ENCODE data around the gene PURB. TPM values are rescaled to one million over a fixed set of nuclear protein-coding genes. Genes with fewer than 3 reads are reported as not detected.

PURB gene
- total RNA-seq (2011; cell fraction: chromatin; rRNA removed; ENCODE audit: low replicate concordance) = 13.1 and 32.6 TPM in 2 replicates
- 11.2 and 12.5 TPM in 2 replicates for total RNA-seq (2011; cell fraction: nucleolus; rRNA removed)
- 20.3 and 27.3 TPM in 2 replicates for total RNA-seq (2011; cell fraction: nucleoplasm; rRNA removed)
- total RNA-seq (2014; rRNA removed) (5.6 and 6.2 TPM in 2 replicates), total RNA-seq (2014; rRNA removed; fragmentation: Illumina TruSeq; extraction: Trizol) (13.5 and 14.8 TPM in 2 replicates), total RNA-seq (2015; rRNA removed; fragmentation: Illumina TruSeq; extraction: Trizol) (10.6 and 11.2 TPM in 2 replicates), total RNA-seq (2021) (12.7 and 13.1 TPM in 2 replicates), polyA plus RNA-seq (2011; rRNA removed) (7.3 and 8.3 TPM in 2 replicates), polyA plus RNA-seq (2014; fragmentation: Illumina TruSeq; extraction: Trizol) (12.8 and 14.1 TPM in 2 replicates), polyA plus RNA-seq (2014; fragmentation: Nextera tagmentation; extraction: Ambion mirVana) (1 to 10 TPM; 1.6 TPM), polyA plus RNA-seq (2014; rRNA removed) (8.8 and 9.8 TPM in 2 replicates), polyA minus RNA-seq (2011; rRNA and poly(A)+ RNA removed) (6.8 and 7.8 TPM in 2 replicates), Bru-seq, nascent RNA (percentile 94 among the genes with signal in this experiment), BruChase-seq, experiment 1, labeled RNA remaining after a 2-hour chase (percentile 98 among the genes with signal in this experiment), BruChase-seq, experiment 2, labeled RNA remaining after a 6-hour chase (percentile 98 among the genes with signal in this experiment)
- polyA plus RNA-seq (2011; cell fraction: cytosol; rRNA removed) = 1.8 and 4.2 TPM in 2 replicates
- polyA plus RNA-seq (2011; cell fraction: nucleus; rRNA removed) = 6.5 and 7.7 TPM in 2 replicates
- 9.8 and 11.3 TPM in 2 replicates for polyA plus RNA-seq (2012)
- 5.3 and 6.5 TPM in 2 replicates for polyA minus RNA-seq (2011; cell fraction: cytosol; rRNA and poly(A)+ RNA removed)
- polyA minus RNA-seq (2011; cell fraction: nucleus; rRNA and poly(A)+ RNA removed) = 5.9 and 10.9 TPM in 2 replicates
- long read RNA-seq, experiment 1, full-length matches to known transcripts = 126 of 127 reads
- long read RNA-seq, experiment 1, partial matches to known transcripts = 0 of 127 reads
- long read RNA-seq, experiment 1, other reads (novel, unspliced or antisense) = 1 of 127 reads
- long read RNA-seq, experiment 2, full-length matches to known transcripts = 22 of 22 reads
- long read RNA-seq, experiment 2, partial matches to known transcripts = 0 of 22 reads
- long read RNA-seq, experiment 2, other reads (novel, unspliced or antisense) = 0 of 22 reads
- long read RNA-seq, experiment 3 = 0 reads

GRCh38 chr7:44885394-44886317 is at the start of gene PURB:
Gene PURB, minus strand, starts transcription at chr7:44885530. Its CDS starts 182 bp downstream, at chr7:44885348.
- H3K9me3 ChIP-seq (replicated peaks; ENCODE audit: control insufficient read depth, insufficient read depth, low read depth, low read length) = no peaks in the 10 kb centered on the region
- H2AFZ ChIP-seq (ENCODE audit: low read depth, low read length) = peak within 1 kb of the TSS; percentile 92
- peak within 1 kb of the TSS; percentile 78 for H3K4me3 ChIP-seq
- H3K4me2 ChIP-seq (ENCODE audit: insufficient read depth, low read length) = peak within 1 kb of the TSS; percentile 100
- peak within 1 kb of the TSS; percentile 99 to 100 for H3K9ac ChIP-seq (ENCODE audit: insufficient read depth in 1 of 2, low read depth in 2 of 2, low read length in 2 of 2)
- H4K20me1 ChIP-seq (replicated peaks; ENCODE audit: control insufficient read depth, insufficient read depth, low read length) = peaks cover 36% of the 10 kb centered on the region
- intact Hi-C loops (cut with micrococcal nuclease) (loop anchor here (2.0 kb wide), 2 partner anchors 35 to 37 kb away; partner anchors contain the start of gene H2AZ2), in situ Hi-C loops (cut with MboI) (no loop called here)
- DNase-seq (ENCODE audit: extremely low read depth in 1 of 4, low spot score in 3 of 4) (peak; percentile 91 to 97 (median 94)), FAIRE-seq (peak; percentile 93), ATAC-seq (peak; percentile 88)
- no peaks in the 10 kb centered on the region for H3K27me3 ChIP-seq (ENCODE audit: control insufficient read depth in 2 of 2, insufficient read depth in 2 of 2, low read length in 2 of 2)
- WGBS (ENCODE audit: insufficient coverage, low coverage, missing lambda C conversion rate) = 2% methylated on average over 41 of the region's 72 CpGs
- ChIA-PET POLR2A (interaction anchor here (0.5 to 3.6 kb wide), 26 partner anchors 8 to 759 kb away, joined by 3 to 43 read pairs (median 4); partner anchors contain the start of genes DDX56, H2AZ2, OGDH and PPIA), CTCF (ENCODE audit: low intra/inter-chr PET ratio) (no interaction called here)
- H3K27ac ChIP-seq (ENCODE audit: extremely low read depth, low read depth, low read length) = peak within 1 kb of the TSS; percentile 100
- H3K4me1 ChIP-seq (replicated peaks in 1 of 2; ENCODE audit: control insufficient read depth in 2 of 2, insufficient read depth in 2 of 2, low read length in 2 of 2) = peaks cover 16 to 29% of the 10 kb centered on the region in 2 experiments
- H3K9me1 ChIP-seq (ENCODE audit: control insufficient read depth, insufficient read depth, low read length) = no peaks in the 10 kb centered on the region
- H3K79me2 ChIP-seq (ENCODE audit: control insufficient read depth, insufficient read depth, low read length) = peaks cover 60% of the 10 kb centered on the region
- BruUV-seq (replicated peaks) = TSS peak; percentile 95
- peaks cover 36% of the 10 kb centered on the region for H3K36me3 ChIP-seq (ENCODE audit: control insufficient read depth, insufficient read depth, low read length)
- TF ChIP-seq SMAD1 (IDR thresholded peaks at IDR 0.05; ENCODE audit: low read depth, low read length, partially characterized antibody) = peak; percentile 26
- TF ChIP-seq ZNF655 (CRISPR knock-in tag; IDR thresholded peaks at IDR 0.05) = no peak
- TF ChIP-seq SPI1 (IDR thresholded peaks at IDR 0.05; ENCODE audit: borderline replicate concordance, low read depth, low read length) = peak; percentile 93
- no peak for TF ChIP-seq PCBP1 (IDR thresholded peaks at IDR 0.05; ENCODE audit: low read depth, low read length, poor library complexity, severe bottlenecking)
- TF ChIP-seq RBM25 (IDR thresholded peaks at IDR 0.05; ENCODE audit: low read depth, low read length, severe bottlenecking) = no peak
- no peak for TF ChIP-seq ZBTB34 (CRISPR knock-in tag; IDR thresholded peaks at IDR 0.05)
- no peak for TF ChIP-seq CEBPG (CRISPR knock-in tag; IDR thresholded peaks at IDR 0.05)
- no peak for TF ChIP-seq CEBPG (tag; conservative IDR thresholded peaks at IDR 0.05 in 1 of 2, IDR thresholded peaks at IDR 0.05 in 1 of 2)
- TF ChIP-seq PHF21A (IDR thresholded peaks at IDR 0.05; ENCODE audit: borderline replicate concordance, low read depth) = no peak; the same call in 1 of the 2 replicates
- TF ChIP-seq SUPT5H (IDR thresholded peaks at IDR 0.05) = peak; percentile 96
- no peak for TF ChIP-seq ZNF280B (CRISPR knock-in tag; IDR thresholded peaks at IDR 0.05)

Data from K562 (cell line).